Superior temporal gyrus (tissue), 1 donor: Measurements from ENCODE around the gene SNX13.
A peak's percentile ranks its signal among the peaks of the same experiment; 100 is the strongest.

Source experiments
- DNase-seq: peaks from one replicate; pipeline ENCODE4 v3.0.0-alpha.2; 2016; ENCODE audit errors: extremely low spot score

SNX13 gene, protein sequence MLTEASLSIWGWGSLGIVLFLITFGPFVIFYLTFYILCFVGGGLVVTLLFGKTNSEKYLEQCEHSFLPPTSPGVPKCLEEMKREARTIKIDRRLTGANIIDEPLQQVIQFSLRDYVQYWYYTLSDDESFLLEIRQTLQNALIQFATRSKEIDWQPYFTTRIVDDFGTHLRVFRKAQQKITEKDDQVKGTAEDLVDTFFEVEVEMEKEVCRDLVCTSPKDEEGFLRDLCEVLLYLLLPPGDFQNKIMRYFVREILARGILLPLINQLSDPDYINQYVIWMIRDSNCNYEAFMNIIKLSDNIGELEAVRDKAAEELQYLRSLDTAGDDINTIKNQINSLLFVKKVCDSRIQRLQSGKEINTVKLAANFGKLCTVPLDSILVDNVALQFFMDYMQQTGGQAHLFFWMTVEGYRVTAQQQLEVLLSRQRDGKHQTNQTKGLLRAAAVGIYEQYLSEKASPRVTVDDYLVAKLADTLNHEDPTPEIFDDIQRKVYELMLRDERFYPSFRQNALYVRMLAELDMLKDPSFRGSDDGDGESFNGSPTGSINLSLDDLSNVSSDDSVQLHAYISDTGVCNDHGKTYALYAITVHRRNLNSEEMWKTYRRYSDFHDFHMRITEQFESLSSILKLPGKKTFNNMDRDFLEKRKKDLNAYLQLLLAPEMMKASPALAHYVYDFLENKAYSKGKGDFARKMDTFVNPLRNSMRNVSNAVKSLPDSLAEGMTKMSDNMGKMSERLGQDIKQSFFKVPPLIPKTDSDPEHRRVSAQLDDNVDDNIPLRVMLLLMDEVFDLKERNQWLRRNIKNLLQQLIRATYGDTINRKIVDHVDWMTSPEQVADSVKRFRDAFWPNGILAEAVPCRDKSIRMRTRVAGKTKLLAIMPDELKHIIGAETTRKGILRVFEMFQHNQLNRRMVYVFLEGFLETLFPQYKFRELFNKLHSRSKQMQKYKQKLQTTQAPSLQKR

DNA sequence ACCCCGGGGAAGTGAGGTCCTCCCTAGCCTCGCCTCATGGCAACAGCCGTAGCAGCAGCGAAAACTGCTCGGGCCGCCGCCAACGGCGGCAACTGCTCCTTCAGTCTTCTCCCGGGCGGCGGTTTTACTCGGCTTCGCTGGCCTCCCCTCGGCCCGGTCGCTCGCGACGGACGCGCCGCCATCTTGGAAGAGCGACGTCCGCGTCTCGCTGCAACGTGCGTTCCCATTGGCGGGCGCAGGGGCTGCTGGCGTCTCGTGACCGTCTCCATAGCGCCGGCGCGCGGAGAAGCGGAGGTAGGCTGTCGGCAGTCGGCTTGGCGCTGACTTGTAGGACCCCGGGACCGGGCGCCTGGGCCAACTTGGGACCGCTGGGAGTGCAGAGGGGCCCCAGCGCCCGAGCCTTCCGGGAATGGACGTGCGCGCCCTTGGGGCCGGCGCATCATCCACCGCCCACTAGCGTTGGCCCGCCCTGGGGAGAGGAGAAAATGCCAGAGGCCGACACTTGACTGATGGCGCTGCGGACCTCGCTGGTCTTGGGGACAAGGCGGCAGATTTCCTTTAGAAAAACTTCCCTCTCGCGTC is at the start of gene SNX13:
Gene SNX13 (minus strand): TSS at position 193 of the 582 bp plus-strand sequence. CDS start 199 bp downstream, outside the sequence.
- DNase-seq = peak; percentile 95

DNA sequence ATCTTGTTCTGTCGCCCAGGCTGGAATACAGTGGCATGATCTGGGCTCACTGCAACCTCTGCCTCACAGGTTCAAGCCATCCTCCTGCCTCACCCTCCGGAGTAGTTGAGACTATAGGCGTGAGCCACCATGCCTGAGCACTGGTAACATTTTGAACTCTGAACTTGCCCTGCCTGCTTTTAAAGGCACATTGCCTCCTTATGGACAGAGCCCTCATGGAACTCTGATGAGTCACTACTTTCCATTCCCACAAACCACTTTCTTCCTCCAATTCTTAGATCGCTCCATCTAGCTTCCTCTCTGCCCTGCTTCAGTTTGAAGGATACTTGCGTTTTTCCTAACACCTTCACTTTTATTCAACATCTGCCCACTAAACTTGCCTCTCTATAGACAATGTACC is 49.3 kb upstream of the SNX13 start:
- DNase-seq = no peak

DNA sequence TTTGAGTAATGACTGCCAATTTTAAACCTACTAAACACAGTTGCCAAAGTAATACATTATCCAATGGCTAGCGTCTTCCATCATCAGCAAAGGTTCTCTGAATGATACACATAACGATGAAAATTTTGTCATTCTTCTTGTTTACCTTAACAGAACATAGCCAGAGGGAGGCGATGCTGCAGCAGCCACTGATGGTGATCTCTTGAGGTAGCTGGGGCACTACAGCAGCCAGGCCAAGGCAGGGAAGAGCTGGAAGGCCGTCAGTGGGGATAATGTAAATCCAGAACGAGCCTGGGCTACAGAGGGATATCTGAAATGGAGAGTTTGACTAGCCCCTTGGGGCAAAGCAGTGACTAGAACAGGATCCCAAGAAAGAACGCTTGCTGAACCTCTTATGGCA is 48.6 kb upstream of the SNX13 start:
- no peak for DNase-seq

DNA sequence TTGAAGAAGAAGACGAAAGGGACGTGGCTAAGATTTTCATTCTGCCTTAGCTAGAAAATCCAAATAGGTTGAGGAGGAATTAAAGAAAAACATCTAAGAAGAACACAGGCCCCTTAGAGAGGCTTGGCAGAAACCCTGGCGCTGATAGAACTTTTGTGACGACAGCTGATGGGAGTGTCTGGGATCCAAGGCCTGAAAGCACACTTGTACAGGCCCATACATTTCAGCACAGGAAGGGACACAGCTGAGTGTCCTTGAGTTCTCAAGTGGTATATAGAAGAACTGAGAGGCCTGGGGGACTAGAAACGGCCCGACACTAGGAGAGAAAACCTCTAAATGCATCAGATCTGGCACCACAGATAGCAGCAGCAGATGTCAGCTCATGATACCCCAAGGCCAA is 47.8 kb upstream of the SNX13 start:
- DNase-seq = no peak

DNA sequence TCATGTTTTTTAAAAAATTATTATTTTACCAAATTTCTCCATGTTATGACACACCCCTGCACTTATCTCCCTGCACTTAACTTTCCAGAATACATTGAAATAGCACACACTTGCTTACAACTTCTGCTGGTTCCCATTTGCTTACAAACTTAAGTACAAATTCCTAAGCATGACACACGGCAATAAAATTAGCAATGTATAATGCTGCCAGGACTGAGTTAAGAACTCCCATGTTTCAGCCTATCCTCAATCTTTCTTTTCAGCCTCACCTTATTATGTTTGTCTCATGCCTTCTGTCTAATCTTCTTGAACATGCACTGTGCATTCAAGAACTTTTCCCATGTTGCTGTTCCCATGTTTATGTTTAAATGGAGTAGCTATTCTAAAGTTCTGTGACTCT is 46.6 kb upstream of the SNX13 start:
- DNase-seq = no peak

DNA sequence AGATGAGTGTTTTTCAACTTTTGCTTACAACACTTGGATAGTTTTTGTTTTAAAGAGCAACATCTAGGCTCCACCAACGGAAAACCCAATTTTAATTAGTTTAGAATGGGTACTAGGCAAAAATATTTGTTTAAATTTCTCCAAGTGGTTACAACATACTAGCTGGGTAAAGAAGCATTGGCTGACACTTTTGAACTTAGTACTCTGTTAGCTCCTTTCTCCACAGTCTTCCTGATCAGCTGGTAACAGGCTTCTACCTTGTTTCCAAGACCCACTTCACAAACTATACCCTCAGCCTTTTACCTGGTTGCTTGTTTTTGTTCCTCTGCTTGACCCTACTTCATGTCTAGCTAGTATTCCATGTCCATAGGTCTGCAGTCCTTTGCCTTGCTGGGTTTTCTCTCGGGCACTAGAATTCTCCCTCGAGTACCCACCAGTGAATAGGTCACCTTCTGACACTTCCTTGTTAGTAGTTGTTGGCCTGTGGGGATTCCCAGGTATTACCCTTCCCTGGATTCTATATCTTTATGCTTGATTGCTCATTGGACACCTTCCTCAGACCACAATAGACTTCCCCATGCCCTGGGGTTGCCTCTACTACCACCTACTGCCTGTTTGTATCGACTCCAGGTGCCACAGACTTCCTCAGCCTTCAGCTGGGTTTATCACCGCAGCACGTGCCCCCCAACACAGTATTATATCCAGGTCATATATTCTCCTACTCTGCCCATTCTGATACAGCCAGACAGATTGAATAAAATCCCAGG is 45.4 kb upstream of the SNX13 start:
- DNase-seq = no peak

DNA sequence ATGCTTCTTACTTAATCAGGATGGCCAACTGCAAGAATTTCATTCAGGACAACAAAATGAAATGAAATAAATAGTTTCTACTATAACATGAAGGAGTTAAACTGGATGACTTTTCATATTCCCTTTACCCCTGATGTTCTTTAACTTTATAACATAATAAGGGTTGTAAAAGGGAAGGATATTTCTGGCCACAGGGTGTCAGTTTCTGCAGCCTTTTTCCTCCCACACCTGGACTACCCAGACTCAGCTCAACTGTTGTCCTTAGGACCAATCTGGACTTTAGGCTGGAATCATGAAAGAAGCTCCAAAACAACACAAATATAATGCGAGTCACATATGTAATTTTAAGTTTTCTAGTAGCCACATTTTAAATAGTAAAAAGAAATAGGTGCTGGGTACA is 44.0 kb upstream of the SNX13 start:
- no peak for DNase-seq

DNA sequence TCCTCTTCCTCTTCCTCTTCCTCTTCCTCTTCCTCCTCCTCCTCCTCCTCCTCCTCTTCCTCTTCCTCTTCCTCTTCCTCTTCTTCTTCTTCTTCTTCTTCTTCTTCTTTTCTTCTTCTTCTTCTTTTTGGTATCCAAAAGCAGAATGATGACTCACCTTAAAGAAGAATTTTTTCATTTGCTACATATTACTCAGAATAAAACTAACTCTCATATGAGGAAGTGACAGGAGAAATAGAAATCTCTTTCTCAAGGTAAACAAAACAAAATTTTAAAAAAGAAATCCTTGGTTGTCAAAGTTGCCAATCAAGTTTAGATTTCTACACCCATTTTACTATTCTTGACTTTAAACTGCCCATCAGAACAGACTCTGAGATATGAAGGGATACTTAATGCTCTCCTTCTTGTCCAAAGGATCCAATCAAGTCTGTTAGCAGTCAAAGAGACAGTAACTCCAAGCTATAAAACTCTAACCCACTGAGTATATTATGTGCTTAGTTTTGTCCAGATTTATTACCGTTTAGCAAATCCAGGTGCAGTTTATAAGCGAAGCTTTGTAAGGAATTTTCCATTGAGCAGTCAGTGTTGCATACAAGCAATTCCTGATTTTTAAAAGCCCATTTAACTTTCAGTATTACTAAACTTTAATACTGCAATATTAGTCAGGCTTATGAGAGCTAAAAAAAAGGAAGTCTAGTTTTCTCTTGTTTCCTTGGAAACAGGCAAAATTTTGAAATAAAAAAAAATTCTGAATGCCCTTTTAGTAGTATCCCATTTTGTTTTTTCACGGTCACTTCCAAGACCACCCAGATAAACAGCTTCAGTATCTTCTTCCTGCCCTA is 43.1 kb upstream of the SNX13 start:
- no peak for DNase-seq

DNA sequence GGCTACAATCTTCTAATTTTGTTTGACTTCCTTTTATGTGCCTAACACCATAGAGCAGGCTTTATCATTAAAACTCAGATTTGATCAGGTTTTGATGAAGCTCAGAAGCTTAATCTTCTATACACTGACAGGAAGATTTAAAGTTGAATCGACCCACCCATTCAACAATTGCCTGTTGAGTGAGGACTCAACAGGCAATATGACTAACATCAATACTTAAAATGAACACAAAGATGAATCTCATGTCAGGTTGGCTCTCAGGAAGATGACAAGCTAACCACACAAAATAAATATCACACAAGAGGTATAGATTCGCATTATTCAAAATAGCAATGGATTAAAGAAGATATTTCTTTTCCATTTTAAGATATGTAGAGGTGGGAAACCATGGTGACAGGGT is 36.7 kb upstream of the SNX13 start:
- no peak for DNase-seq

DNA sequence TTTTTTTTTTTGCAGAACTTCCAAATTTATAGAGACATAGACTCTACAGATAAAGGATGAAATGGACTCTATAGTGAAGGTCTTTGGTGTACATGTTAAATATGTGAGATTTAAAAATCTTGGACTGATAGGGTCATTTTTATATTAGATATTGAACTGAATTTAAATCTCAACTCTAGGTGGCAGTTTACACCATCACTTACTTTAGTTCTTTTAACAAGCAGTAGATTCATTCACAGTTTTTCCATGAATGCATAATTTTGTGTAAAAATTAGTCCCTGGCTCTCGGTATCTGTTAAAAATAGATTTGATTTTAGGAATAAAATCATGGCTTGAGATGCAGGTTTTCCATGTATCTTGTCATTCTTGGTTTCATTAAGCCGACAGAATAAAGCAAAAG is 31.1 kb upstream of the SNX13 start:
- DNase-seq = peak; percentile 51

DNA sequence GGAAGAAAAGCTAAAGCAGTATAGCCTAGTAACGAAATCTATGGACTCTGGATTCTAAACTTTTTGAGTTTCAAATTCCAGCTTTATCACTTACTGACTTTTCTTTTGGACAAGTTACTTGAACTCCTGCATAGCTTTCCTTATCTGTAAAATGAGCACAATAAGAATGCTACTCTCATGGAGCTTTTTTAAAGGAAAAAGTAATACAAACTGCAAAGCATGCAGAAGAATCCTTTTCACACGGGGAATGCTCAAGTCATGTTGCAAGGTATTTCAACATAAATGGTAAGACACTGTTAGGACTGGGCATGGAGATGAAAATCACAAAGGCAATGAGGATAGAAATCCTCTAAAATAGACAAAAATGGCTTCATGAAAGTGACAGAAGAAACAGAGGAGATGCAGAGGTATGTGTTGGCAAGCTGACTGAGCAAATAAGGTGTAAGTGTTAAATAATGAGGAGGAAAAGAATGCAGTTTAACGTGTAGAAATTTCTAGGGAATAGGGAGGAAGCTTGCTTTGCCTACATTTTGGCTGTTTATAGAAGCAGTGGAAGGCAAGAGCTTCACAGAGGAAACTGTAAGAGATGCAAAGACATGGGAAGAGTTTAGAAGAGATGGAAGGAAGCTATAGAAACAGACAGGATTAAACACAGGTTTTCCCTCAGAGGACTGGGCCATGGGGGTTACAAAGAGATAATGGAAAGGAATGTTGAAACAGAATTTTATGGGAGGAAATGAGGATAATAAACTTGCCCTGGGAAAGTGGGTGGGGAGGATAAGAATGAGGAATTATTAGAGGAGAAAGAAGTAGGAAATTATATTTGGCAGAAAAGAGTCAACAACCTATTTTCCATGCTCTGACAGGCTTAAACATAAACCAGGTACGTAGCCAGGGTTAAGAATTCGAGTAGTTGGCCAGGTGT is 28.8 kb upstream of the SNX13 start:
- no peak for DNase-seq

DNA sequence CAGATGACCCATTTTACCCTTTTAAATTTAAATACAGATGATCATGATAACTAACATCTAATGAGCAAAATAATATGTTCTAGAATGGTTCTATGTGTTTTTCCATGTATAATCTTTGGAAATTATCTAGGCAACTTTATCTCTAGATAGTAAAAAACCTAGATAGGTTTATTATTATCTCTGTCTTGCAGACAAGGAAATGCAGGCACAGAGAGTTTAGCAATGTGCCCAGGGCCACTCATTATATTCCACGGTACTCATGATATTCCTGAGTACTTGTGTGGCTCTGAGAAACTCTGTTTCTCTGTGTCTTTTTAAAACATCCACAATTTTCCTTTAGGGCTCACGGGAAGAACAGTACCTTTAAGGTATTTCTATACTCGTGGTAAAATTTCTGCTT is 26.4 kb upstream of the SNX13 start:
- DNase-seq = no peak

DNA sequence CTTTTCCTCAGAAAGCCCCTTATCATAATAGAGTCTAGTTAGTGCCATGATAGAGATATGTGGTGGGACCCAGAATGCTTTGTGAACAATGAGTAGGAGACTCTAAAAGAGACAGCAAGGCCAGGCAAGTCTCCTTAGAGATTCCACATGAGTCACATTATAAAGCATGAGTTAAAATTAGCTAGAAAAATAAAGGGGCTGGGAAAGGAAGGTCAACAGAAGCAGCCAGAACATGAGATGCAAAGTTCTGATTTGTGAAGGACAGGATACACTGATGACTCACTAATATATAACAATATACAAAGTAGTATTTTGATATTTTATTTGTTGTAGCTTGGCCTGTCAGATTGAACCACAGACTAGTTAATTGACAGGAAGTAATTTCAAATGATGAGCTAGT is 25.3 kb upstream of the SNX13 start:
- no peak for DNase-seq

DNA sequence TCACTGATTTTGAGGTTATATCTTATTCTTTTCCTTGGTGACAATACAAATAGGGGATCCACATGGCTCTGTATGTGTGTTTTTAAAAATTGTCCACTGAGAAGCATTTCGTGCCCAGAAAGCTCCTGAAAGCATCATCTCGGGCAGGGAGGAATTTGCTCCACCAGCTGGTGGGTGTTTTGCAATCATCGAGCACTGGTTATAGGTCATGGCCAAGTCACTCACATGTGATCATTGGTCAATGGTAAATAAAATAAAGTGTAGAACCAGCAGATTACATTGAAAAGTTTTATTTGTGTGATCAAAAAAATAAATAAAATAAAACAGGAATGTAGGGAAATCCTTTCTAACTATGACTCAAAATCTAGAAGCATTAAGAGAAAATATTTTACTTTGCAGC is 23.0 kb upstream of the SNX13 start:
- DNase-seq = no peak

DNA sequence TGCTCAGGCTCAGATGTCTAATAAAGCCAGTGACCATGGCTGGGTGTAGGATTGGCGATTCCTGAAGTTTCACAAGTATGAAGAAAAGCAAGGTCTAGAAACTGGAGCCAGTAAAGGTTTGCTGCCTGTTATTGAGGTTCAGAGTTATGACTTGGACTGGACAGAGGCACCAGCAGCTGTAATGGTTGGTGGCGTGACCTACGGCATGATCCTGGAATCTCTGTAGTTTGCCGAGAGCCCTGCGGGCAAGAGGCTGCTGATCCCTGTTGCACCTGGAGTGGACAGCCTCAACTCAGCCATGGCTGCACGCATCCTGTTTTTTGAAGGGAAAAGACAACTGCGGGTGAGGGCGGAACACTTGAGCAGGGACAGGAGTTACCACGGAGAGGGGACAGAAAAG is 22.4 kb upstream of the SNX13 start:
- DNase-seq = no peak

DNA sequence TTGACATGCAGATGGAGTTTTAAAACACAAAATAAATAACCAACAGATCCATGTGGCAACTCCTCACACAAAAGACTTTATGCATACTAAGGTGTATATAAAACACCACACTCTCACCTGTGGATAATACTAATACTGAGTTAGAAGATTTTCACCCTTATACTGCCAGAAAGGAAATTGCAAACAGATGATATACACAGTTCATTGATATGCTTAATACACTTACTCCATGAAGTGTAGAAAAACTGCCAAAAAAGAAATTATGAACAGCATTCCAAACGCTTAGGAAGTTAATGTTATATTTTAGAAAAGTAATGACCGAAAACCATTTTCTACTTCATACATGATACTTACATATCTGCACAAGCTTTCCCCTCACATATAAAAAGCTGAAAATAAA is 17.6 kb upstream of the SNX13 start:
- DNase-seq = no peak

DNA sequence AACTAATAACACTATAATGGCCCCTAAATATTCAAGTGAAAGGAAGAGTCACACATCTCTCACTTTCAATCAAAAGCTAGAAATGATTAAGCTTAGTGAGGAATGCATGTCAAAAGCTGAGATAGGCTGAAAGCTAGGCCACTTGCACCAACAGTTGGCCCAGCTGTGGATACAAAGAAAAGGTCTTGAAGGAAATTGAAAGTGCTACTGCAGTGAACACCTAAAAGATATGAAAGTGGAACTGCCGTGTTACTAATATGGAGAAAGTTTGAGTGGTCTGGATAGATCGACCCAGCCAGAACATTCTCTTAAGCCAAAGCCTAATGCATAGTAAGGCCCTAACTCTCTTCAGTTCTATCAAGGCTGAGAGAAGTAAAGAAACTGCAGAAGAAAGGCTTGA is 12.1 kb upstream of the SNX13 start:
- no peak for DNase-seq

DNA sequence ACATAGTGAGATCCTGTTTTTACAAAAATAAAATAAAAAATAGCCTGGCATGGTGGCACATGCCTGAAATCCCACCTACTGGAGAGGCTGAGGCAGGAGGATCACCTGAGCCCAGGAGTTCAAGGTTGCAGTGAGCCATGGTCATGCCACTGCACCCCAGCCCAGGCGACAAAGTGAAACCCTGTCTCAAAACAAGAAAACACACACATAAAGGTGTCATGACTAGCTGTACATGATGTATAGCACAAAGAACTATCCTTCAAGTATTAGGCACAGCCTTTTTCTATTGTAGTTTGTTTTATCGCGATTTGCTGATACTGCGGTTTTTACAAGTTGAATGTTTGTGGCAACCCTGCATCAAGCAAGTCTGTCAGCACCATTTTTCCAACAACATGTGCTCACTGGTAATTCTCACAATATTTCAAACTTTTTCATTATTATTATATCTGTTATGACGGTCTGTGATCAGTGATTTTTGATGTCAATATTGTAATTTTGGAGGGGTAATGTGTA is 11.5 kb upstream of the SNX13 start:
- no peak for DNase-seq

DNA sequence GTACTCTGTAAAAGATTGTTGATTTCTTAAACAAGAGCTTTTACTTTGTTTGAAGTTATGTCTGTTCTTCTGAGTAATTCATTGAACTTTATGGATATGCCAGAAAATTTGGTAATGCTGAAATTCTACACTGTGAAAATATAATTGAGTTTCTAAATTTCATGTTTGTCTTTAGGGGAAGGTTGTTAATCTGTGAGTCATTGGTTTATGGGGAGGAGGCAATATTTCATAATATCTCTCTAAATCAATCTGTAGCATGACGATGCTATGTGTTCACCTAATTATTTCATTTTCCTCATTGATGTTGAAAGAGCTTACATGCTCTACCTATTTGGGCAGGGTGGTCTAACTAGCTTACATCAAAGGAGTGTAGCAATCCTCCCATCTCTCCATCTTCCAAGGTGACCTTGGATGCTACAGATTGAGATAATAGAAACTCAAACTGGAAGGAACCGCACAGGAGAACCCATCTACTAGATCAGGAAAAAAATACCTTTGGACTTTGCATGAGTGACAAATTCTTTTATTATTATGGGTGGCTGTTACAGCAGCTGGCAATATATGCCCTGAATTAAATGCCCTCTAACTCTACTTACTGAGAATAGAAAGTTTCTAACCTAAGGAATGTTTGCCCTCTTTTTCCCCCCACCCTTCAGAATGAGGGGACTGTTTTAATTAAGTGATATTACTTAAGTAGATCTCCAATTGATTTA is 8.4 kb upstream of the SNX13 start:
- DNase-seq = no peak
